HL-60 (cell line): ENCODE measurements around the gene RSAD1.

Experiments
- CTCF ChIP-seq: IDR thresholded peaks from one replicate; pipeline ENCODE4 v1.5.1; 2011; ENCODE audit warnings: low read length, control low read depth, inconsistent platforms; ENCODE audit not compliant: insufficient read depth
- GABPA ChIP-seq: IDR thresholded peaks from 2 replicates; pipeline ENCODE4 v1.6.1; 2012; ENCODE audit warnings: low read depth
- POLR2AphosphoS5 ChIP-seq: IDR thresholded peaks from 2 replicates; pipeline ENCODE4 v1.6.1; 2012; ENCODE audit warnings: low read depth
- REST ChIP-seq: IDR thresholded peaks from 2 replicates; pipeline ENCODE4 v1.6.1; 2012; ENCODE audit warnings: low read depth; ENCODE audit not compliant: insufficient replicate concordance
- SPI1 ChIP-seq: IDR thresholded peaks from 2 replicates; pipeline ENCODE4 v1.6.1; 2012; ENCODE audit warnings: low read depth, mild to moderate bottlenecking, borderline replicate concordance

DNA sequence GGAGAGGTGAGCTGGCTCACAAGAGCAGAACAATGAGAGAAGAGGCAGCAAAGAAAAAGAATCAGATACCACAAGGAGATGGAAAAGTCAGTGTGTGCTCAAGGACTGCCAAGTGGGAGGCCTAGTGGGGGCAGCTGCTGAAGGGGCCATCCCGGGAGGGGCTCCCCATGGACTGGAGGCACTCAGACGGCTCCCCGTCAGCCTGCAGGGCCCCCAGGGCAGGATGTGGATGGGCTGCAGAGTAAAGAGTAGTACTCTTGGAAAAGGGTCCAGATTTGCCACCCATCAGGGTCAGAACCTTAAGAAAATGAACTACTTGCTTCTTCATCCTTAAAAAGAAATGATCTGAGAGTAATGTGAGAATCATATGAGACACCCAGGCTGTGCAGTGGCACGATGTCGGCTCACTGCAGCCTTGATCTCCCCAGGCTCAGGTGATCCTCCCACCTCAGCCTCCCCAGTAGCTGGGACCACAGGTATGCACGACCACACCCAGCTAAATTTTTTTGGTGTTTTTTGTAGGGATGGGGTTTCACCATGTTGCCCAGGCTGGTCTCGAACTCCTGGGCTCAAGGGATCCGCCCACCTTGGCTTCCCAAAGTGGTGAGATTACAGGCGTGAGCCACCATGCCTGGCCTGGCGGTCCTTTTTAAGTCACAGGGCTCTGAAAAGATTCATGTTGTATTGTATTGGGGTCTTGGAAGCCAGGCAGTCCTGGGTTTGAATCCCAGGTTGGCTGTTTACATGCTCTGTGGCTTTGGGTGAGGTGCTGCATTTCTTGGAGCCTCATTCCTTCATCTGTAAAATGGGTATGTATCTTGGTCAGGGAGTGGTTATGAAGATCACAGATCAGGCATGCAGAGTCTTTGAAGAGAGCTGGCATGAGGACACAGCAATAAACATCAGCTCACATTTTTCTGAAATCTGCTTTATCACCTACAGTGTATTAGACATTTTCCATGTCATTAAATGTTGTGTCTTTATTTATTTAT, 37.5 kb upstream of the RSAD1 start:
- no peak for TF ChIP-seq CTCF
- TF ChIP-seq POLR2AphosphoS5, result no peak
- TF ChIP-seq REST, result no peak
- TF ChIP-seq SPI1, result no peak
- no peak for TF ChIP-seq GABPA
